ENCODE data around the gene EVI5L. TPM values are rescaled to one million over a fixed set of nuclear protein-coding genes. Genes with fewer than 3 reads are reported as not detected.

Gene EVI5L
- total RNA-seq, 1 donor from 2014 or later = 44.5 TPM

GRCh38 chr19:7912697-7913564 lies 82.9 kb downstream of the EVI5L start:
- DNase-seq = no peak

- DNase-seq = no peak
These were observed 83.6 kb downstream of the EVI5L start for GRCh38 chr19:7913652-7914051.

GRCh38 chr19:7914099-7914498 lies 84.1 kb downstream of the EVI5L start:
- no peak for DNase-seq

Other genes with a start within 250 kb of the EVI5L start
- gene CAMSAP3, start 234.4 kb upstream of the EVI5L start, total RNA-seq = 17.0 TPM
- gene XAB2, start 200.7 kb upstream of the EVI5L start, total RNA-seq = 18.4 TPM
- 14.7 TPM for gene PET100, start 200.4 kb upstream of the EVI5L start, total RNA-seq
- not detected for gene PCP2, start 196.5 kb upstream of the EVI5L start, total RNA-seq
- gene STXBP2, start 193.1 kb upstream of the EVI5L start, total RNA-seq = 3.0 TPM
- gene RETN, start 161.2 kb upstream of the EVI5L start, total RNA-seq = 0.94 TPM
- gene MCEMP1, start 153.1 kb upstream of the EVI5L start, total RNA-seq = 0.78 TPM
- 16.7 TPM for gene TRAPPC5, start 149.4 kb upstream of the EVI5L start, total RNA-seq
- gene FCER2, start 128.1 kb upstream of the EVI5L start, total RNA-seq = not detected
- gene CLEC4G, start 98.1 kb upstream of the EVI5L start, total RNA-seq = 0.31 TPM
- 0.47 TPM for gene CD209, start 82.7 kb upstream of the EVI5L start, total RNA-seq
- gene CLEC4M, start 67.0 kb upstream of the EVI5L start, total RNA-seq = not detected
- 4.1 TPM for gene PRR36, start 44.2 kb downstream of the EVI5L start, total RNA-seq
- not detected for gene LRRC8E, start 58.3 kb downstream of the EVI5L start, total RNA-seq
- gene MAP2K7, start 73.7 kb downstream of the EVI5L start, total RNA-seq = 6.7 TPM
- gene TGFBR3L, start 84.6 kb downstream of the EVI5L start, total RNA-seq = not detected
- gene SNAPC2, start 90.1 kb downstream of the EVI5L start, total RNA-seq = 6.2 TPM
- gene CTXN1, start 95.9 kb downstream of the EVI5L start, total RNA-seq = 15.4 TPM
- 20.9 TPM for gene TIMM44, start 113.4 kb downstream of the EVI5L start, total RNA-seq
- gene ELAVL1, start 175.4 kb downstream of the EVI5L start, total RNA-seq = 16.2 TPM
- gene CCL25, start 222.5 kb downstream of the EVI5L start, total RNA-seq = 0.31 TPM